A673 (cell line): Measurements from ENCODE around the gene IFT27. TPM values are rescaled to one million over a fixed set of nuclear protein-coding genes. Genes with fewer than 3 reads are reported as not detected.
A peak's percentile ranks its signal among the peaks of the same experiment; 100 is the strongest.

Experiments
- BruUV-seq: library from RNA; stranded (reverse); fragments of 400-500 nt; replicated peaks from 2 replicates; lab custom pipeline; 2021; lab: Mats Ljungman, UMichigan
- CTCF ChIA-PET: fragments of 300-600 bp; sonication (Branson Sonifier 250); formaldehyde crosslinking; loops from one replicate; lab custom pipeline; 2022; ENCODE audit warnings: antibody characterized with exemption; lab: Charles Lee
- POLR2A ChIA-PET: fragments of 300-600 bp; sonication (Branson Sonifier 250); formaldehyde crosslinking; loops from one replicate; lab custom pipeline; 2022; ENCODE audit warnings: antibody characterized with exemption; ENCODE audit not compliant: low non-redundant PET; lab: Charles Lee
- DNase-seq: peaks from one replicate; pipeline ENCODE4 v3.0.0-alpha.2; 2015; ENCODE audit warnings: low spot score
- H3K27ac ChIP-seq: fragments of 200-600 bp; sonication (generic); 2 replicates; pipeline ENCODE4 v1.5.1; 2016; ENCODE audit warnings: mixed run types, low read depth, mild to moderate bottlenecking, mixed read lengths, antibody characterized with exemption, low read length; ENCODE audit not compliant: poor library complexity, severe bottlenecking
- H3K27me3 ChIP-seq: fragments of 200-600 bp; sonication (generic); replicated peaks from 2 replicates; pipeline ENCODE4 v1.6.1; 2017; ENCODE audit warnings: mixed run types, low read depth, mild to moderate bottlenecking, mixed read lengths, antibody characterized with exemption, low read length; ENCODE audit not compliant: insufficient read depth, poor library complexity
- H3K36me3 ChIP-seq: fragments of 200-600 bp; sonication (generic); 2 replicates; pipeline ENCODE4 v1.6.1; 2016; ENCODE audit warnings: mixed run types, mild to moderate bottlenecking, mixed read lengths, antibody characterized with exemption, low read length; ENCODE audit not compliant: insufficient read depth, poor library complexity, severe bottlenecking
- H3K4me1 ChIP-seq: fragments of 200-600 bp; sonication (generic); 2 replicates; pipeline ENCODE4 v1.6.1; 2017; ENCODE audit warnings: mixed run types, mild to moderate bottlenecking, mixed read lengths, antibody characterized with exemption, low read length; ENCODE audit not compliant: insufficient read depth, poor library complexity, severe bottlenecking
- H3K4me3 ChIP-seq: fragments of 200-600 bp; sonication (generic); 2 replicates; pipeline ENCODE4 v1.5.1; 2016; ENCODE audit warnings: low read depth, mixed run types, mild to moderate bottlenecking, mixed read lengths, low read length; ENCODE audit not compliant: poor library complexity, severe bottlenecking
- H3K9me3 ChIP-seq: fragments of 200-600 bp; sonication (generic); 2 replicates; pipeline ENCODE4 v1.6.1; 2016; ENCODE audit warnings: mixed run types, low read depth, mild to moderate bottlenecking, mixed read lengths, antibody characterized with exemption, low read length; ENCODE audit not compliant: poor library complexity, severe bottlenecking
- CTCF ChIP-seq: fragments of 300-800, 200-600 bp; sonication (generic); conservative IDR thresholded peaks from 2 replicates; pipeline ENCODE4 v1.5.1; 2017; ENCODE audit warnings: low read depth, mild to moderate bottlenecking, antibody characterized with exemption, low read length, moderate library complexity, mixed read lengths
- EZH2 ChIP-seq: fragments of 200-600 bp; sonication (generic); IDR thresholded peaks from 2 replicates; pipeline ENCODE4 v1.6.1; 2017; ENCODE audit warnings: borderline replicate concordance, low read depth, mild to moderate bottlenecking, mixed read lengths, antibody characterized with exemption, low read length; ENCODE audit not compliant: poor library complexity, severe bottlenecking
- intact Hi-C: fragments of 100-400 bp; cut with micrococcal nuclease; formaldehyde crosslinking; loops from one replicate; pipeline ENCODE4 v1.10.0; 2022; ENCODE audit not compliant: unreplicated experiment
- total RNA-seq: library from RNA; stranded (reverse); gene quantifications from 2 replicates; pipeline ENCODE4 v1.2.3, GENCODE V29; 2021

Gene IFT27
- total RNA-seq, 1 experiment from 2014 or later, result 24.9 TPM

- Histone ChIP-seq H3K9me3 (no peaks in the 10 kb centered on the region), H3K4me1 (no peaks in the 10 kb centered on the region), H3K27me3 (no peaks in the 10 kb centered on the region), H3K27ac (no peak overlapping the region), H3K4me3 (no peak overlapping the region), H3K36me3 (no peaks in the 10 kb centered on the region)
- ChIA-PET POLR2A (no interaction called here), CTCF (no interaction called here)
- intact Hi-C loops, result loop anchor here (2.0 kb wide), 1 partner anchor 193 kb away; no protein-coding TSS in a partner anchor
- BruUV-seq, result no TSS peak
- TF ChIP-seq CTCF (no peak), EZH2 (no peak)
- no peak for DNase-seq
These were observed 7.8 kb upstream of the IFT27 start for GRCh38 chr22:36783743-36784142.

GRCh38 chr22:36781656-36782627 is 6.0 kb upstream of the IFT27 start:
- Histone ChIP-seq H3K27ac (no peak overlapping the region), H3K36me3 (no peaks in the 10 kb centered on the region), H3K4me3 (no peak overlapping the region), H3K27me3 (no peaks in the 10 kb centered on the region), H3K9me3 (no peaks in the 10 kb centered on the region), H3K4me1 (no peaks in the 10 kb centered on the region)
- TF ChIP-seq CTCF (peak; percentile 90), EZH2 (no peak)
- DNase-seq, result peak; percentile 66
- no TSS peak for BruUV-seq
- intact Hi-C loops, result loop anchor here (1.0 to 2.0 kb wide), 2 partner anchors 74 to 195 kb away; no protein-coding TSS in a partner anchor
- CTCF ChIA-PET, result interaction anchor here (1.0 kb wide), 3 partner anchors 74 to 478 kb away, joined by 3 read pairs; no protein-coding TSS in a partner anchor
- POLR2A ChIA-PET, result no interaction called here

DNA sequence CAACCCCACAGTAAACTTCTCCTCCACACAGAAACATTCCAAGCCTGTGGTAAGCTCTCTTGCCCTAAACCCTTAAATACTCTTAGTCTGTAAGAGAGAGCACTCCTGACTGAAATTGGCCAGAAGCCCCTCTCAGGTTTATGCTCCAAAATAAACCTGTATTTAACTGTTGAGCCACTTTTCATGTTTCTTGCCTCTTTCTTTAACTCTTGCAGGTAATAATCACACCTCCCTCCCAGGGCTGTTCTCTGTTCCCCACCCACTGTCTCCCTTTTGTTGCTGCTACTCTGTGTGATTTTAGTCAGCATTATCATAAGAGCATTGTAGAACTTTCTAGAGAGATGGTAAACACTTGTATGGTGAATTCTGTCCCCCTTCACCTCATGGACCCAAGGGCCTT is 2.1 kb upstream of the IFT27 start:
- Histone ChIP-seq H3K27me3 (no peaks in the 10 kb centered on the region), H3K4me3 (no peak overlapping the region), H3K9me3 (no peaks in the 10 kb centered on the region), H3K27ac (no peak overlapping the region), H3K4me1 (peaks cover 6% of the 10 kb centered on the region), H3K36me3 (no peaks in the 10 kb centered on the region)
- ChIA-PET POLR2A (no interaction called here), CTCF (no interaction called here)
- TF ChIP-seq CTCF, result no peak
- TF ChIP-seq EZH2, result no peak
- DNase-seq, result no peak
- intact Hi-C loops, result no loop called here
- BruUV-seq, result no TSS peak
